NCI-H2107 treated with DMSO at 0.1 percent for 48 hours (cell line): ENCODE measurements around the gene KRT75.
"Not testable (repeated sequence)": the region's sequence is repeated elsewhere in the genome, so short reads cannot be mapped to it uniquely, and the experiment has no call there.

Experiments
- DNase-seq: peaks from one replicate; lab custom pipeline; 2025; ENCODE audit not compliant: unreplicated experiment; lab: John Stamatoyannopoulos, UW

Gene KRT75

GRCh38 chr12:52434081-52434733 is at the start of gene KRT75:
KRT75 (minus strand) TSS chr12:52434371; CDS start chr12:52434304, 67 bp downstream.
- DNase-seq: no peak

- DNase-seq: no peak
These were observed 45.9 kb upstream of the KRT75 start for GRCh38 chr12:52480073-52480472.

- DNase-seq: no peak
These were observed 43.5 kb upstream of the KRT75 start for GRCh38 chr12:52477651-52478050.

DNA sequence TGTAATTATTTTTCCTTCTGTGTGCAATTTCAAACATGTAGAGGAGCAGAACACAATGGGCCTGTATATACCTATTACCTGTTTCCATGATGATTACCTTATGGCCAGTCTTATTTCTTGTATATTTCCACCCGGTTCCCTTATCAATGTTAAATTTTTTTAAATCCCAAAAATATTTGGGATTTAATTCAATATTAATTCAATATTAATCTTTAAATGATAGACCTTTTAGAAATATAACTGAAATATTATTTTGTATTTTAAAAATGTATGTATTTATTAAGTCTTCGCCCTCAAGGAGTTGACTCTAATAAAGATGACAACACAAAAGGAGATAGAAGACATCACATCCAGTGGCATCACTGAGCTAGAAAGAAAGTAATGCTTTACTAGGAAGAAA is 40.0 kb upstream of the KRT75 start:
- no peak for DNase-seq

DNA sequence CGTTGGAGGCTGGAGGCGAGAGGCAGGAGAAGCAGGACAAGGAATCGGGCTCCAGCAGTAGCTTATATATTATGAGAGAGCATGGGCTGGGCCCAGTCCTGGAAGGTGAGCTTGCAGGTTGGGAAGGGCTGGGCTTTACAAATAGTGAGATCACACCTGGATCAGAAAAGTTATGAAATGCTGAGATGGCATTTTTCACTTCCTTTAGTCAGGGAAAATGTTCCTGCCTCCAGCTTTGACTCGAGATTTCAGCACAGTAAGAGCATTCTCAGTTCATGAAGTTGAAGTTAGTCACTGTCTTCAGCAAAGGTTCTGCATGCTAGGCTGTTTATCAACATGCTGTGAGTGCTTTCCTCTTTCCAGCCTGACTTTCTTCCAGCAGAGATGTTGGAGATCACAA is 39.6 kb upstream of the KRT75 start, which contains the start of gene KRT6C:
TSS of gene KRT6C (minus strand) at position 38 of the 400 bp plus-strand sequence. CDS start 68 bp downstream, outside the sequence.
- no peak for DNase-seq

DNA sequence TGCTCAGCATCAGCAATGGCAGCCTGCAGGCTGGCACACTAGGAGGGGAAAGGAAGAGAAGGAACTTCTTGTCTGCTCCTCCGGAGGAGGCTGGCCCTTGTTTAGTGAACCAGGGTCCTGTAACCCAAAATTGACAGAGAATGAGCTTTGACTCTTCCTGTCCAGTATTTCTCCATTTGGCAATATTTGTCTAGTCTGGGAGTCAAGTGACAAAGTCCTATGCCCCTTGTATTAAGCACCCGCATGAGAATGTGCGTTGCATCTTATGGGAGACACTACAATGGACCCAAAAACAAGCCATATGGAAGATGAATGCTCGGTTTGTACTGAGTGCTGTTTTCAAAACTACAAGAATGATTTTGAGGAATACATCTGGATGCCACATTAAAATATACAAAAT is 35.7 kb upstream of the KRT75 start:
- no peak for DNase-seq

GRCh38 chr12:52464897-52465296 is 30.7 kb upstream of the KRT75 start:
- no peak for DNase-seq

- no peak for DNase-seq
These were observed 27.5 kb upstream of the KRT75 start for GRCh38 chr12:52461693-52462092.

GRCh38 chr12:52458861-52459260 is 24.7 kb upstream of the KRT75 start:
- DNase-seq: no peak

DNA sequence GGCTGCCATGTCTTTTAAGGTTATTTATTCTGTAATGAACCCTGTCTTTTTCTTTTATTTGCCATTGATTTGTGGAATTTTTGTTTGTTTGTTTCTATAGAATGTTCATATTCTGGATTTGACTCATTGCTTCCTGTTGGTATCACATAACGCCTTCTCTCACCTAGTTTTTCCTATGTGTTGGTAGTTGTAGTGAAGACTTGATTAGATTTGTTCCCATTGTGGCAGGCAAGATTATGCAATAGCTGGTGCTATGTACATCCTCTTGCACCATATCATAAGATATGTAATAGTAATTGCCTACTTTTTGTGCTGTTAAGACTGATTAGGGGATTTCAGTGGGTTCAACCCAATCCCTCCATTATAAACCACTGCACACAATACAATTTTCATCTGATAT is 21.6 kb upstream of the KRT75 start:
- DNase-seq: no peak

- DNase-seq: peak; percentile 83
These were observed 20.4 kb upstream of the KRT75 start for GRCh38 chr12:52454411-52455201.

GRCh38 chr12:52452101-52452500 is 17.9 kb upstream of the KRT75 start, which contains the start of gene KRT6B:
KRT6B (minus strand) TSS chr12:52452146; CDS start chr12:52452078, 68 bp downstream.
- no peak for DNase-seq

GRCh38 chr12:52448228-52448627 is 14.1 kb upstream of the KRT75 start:
- no peak for DNase-seq

DNA sequence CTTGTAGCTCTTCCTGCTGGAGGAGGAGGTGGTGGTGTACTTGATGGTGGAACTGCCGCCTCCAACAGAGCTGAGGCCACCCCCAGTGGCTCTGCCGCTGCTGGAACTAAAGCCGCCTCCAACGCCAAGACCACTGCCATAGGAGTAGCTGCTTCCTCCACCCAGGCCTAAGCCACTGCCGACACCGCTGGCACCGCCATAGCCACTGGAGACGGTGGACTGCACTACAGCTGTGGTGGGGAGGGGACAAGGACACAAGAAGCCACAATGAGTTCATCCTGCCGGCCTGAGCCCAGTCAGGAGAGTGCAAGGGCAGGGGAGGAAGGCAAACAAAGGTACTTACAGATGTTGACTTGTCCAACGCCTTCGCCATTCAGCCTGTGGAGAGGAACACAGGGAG is 13.0 kb upstream of the KRT75 start:
- DNase-seq: not testable (repeated sequence)

GRCh38 chr12:52446367-52447045 is 12.3 kb upstream of the KRT75 start:
- no peak for DNase-seq

DNA sequence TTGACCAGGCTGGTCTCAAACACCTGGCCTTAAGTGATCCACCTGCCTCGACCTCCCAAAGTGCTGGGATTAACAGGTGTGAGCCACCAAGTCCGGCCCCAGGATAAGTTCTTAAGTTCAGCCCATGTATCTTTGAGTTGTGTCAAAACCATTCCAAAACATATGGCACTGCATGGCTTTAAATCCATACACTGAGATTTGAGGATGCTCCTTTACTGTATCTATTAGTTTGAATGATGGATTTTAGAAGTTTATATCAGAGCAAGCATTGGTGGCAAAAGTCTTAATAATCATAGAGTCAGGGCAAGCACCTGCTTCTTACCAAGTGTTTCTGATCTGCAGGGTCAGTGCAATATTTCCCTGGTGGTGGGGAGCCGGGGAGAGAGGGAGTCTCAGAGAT is 11.7 kb upstream of the KRT75 start:
- no peak for DNase-seq

DNA sequence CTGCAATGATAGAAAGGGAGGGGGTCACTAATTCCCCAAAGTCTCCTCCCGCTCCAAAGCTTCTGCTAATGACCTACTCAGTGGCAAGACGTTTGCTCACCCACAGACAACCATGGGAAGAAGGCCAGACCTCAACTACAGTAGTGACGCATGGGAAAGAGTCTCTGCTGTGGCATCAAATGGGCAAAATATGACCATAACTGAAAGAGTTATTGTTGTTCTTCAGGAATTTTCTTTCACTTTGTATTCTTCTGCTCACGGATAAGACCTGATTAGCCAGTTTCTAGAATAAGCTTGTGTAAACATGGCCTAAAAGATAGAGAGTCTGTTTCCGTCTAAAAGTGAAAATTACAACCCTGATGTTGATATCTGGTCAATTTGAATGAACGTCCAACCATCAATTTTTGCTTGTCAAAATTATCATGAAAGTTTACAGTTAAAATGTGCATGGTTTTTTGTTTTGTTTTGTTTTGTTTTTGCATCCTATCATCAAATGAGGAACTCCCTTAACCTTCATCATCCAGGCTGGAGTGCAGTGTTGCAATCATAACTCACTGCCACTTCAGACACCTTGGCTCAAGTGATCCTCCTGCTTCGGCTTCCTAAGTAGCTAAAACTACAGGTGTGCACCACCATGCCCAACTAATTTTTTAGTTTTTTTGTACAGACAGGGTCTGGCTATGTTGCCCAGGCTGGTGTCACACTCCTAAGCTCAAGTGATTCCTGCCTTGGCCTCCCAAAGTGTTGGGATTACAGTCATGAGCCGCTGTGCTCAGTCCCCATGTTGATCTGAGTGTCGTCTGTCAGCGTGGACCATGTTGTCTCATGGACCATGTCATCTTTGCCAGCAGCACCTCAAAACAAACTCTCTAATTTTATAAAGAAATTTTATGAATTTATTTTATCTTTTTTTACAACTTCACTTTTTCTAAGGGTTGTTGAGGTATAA is 10.8 kb upstream of the KRT75 start:
- no peak for DNase-seq

- no peak for DNase-seq
These were observed 9.8 kb upstream of the KRT75 start for GRCh38 chr12:52443966-52444365.

DNA sequence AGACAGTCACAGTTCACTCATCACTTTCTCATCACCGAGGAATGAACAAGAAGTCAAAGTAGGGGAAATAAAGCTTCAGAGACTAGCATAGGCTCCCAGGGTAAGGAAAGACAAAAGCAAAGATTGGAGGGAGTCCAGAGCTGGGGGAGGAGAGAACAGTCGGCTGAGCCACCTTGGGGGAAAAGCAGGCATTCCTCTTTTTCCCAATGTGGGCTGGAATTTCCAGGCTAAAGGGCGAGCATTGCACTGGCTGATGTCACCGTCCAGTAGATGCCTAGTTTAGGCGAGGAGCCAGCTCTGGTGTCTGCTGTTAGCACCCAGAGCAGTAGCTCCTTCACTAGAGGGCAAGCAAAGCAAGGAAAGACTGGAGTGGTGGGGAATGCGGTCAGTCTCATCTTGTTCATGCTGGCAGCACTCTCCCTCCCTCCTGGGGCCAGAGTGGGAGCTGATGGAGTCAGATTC is 8.5 kb upstream of the KRT75 start:
- peak; percentile 13 for DNase-seq

DNA sequence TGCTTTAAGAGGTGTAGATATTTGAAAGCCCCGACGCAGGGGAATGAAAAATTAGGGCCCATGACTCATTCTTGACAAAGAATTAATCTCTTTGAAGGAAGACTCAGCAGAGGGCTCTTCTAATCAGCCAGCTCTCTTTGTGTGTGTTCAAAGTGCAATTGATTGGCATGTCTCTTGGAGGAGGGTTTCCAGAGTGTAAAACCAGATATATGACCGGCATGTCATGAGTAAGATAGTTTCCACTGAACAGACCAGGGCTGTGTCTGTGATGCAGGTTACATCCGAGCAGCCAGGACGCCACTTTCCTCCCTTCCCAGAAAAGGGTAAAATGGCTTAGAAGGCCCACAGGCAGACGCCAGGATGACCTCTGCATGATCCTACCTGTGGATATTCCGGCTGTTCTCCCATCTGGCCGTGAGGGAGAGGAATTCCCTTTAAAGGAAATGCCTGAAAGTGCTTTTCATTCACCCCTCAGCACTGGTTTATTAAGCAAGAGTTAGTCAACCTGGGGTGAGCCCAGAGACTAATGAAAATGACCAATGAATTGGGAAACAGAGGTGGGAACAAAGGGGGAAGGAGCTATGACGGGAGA is 7.2 kb upstream of the KRT75 start:
- DNase-seq: no peak
